Bronchial epithelial cell (primary cell): ENCODE results near the gene MKRN1. TPM values are rescaled to one million over a fixed set of nuclear protein-coding genes. Genes with fewer than 3 reads are reported as not detected.
"Not testable (repeated sequence)": the region's sequence is repeated elsewhere in the genome, so short reads cannot be mapped to it uniquely, and the experiment has no call there.

Source experiments
- DNase-seq: peaks from one replicate; pipeline ENCODE4 v3.0.0-alpha.2; 2010; ENCODE audit warnings: low read depth
- FAIRE-seq: peaks from 2 replicates; lab custom pipeline; 2011; peaks lifted over from hg19 to GRCh38; lab: Jason Lieb, UNC
- H3K27me3 ChIP-seq: 2 replicates; pipeline ENCODE4 v1.5.1; 2011; ENCODE audit warnings: low read length; ENCODE audit not compliant: control insufficient read depth, insufficient read depth
- H3K36me3 ChIP-seq: 2 replicates; pipeline ENCODE4 v1.5.1; 2011; ENCODE audit warnings: low read length; ENCODE audit not compliant: control insufficient read depth, insufficient read depth
- H3K4me3 ChIP-seq: 2 replicates; pipeline ENCODE4 v1.5.1; 2011; ENCODE audit warnings: mild to moderate bottlenecking, low read depth, low read length, control low read depth
- total RNA-seq: library from RNA; depleted of rRNA; stranded (reverse); fragments of >200 nt; gene quantifications from 2 replicates; pipeline ENCODE4 v1.2.1, GENCODE V29; 2014
- TF ChIP-seq, protein P1 (sequence below): IDR thresholded peaks from 2 replicates; pipeline ENCODE4 v1.5.1; 2011; ENCODE audit warnings: mild to moderate bottlenecking, moderate library complexity, low read length, control low read depth, inconsistent platforms; ENCODE audit not compliant: insufficient read depth, severe bottlenecking

The MKRN1 gene
- total RNA-seq, 1 donor from 2014 or later: 99.5 TPM

DNA sequence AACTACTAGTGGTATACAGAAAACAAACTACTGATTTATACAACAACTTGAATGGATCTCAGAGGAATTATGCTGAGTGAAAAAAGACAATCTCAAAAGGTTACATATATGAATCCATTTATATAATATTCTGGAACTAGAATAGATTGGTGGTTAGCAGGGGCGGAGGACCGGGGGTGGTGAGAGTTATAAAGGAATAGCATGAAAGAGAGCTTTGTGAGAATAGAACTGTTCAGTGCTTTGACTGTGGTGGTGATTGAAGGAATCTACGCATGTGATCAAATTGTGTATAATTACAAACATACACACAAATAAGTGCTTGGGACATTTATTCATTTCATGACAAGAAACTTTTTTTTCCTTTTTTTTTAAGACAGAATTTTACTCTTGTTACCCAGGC, 55.8 kb downstream of the MKRN1 start:
- Histone ChIP-seq H3K4me3 (no peak overlapping the region), H3K36me3 (no peaks in the 10 kb centered on the region), H3K27me3 (no peaks in the 10 kb centered on the region)
- TF ChIP-seq, protein P1, sequence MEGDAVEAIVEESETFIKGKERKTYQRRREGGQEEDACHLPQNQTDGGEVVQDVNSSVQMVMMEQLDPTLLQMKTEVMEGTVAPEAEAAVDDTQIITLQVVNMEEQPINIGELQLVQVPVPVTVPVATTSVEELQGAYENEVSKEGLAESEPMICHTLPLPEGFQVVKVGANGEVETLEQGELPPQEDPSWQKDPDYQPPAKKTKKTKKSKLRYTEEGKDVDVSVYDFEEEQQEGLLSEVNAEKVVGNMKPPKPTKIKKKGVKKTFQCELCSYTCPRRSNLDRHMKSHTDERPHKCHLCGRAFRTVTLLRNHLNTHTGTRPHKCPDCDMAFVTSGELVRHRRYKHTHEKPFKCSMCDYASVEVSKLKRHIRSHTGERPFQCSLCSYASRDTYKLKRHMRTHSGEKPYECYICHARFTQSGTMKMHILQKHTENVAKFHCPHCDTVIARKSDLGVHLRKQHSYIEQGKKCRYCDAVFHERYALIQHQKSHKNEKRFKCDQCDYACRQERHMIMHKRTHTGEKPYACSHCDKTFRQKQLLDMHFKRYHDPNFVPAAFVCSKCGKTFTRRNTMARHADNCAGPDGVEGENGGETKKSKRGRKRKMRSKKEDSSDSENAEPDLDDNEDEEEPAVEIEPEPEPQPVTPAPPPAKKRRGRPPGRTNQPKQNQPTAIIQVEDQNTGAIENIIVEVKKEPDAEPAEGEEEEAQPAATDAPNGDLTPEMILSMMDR: no peak
- DNase-seq (no peak), FAIRE-seq (no peak)

DNA sequence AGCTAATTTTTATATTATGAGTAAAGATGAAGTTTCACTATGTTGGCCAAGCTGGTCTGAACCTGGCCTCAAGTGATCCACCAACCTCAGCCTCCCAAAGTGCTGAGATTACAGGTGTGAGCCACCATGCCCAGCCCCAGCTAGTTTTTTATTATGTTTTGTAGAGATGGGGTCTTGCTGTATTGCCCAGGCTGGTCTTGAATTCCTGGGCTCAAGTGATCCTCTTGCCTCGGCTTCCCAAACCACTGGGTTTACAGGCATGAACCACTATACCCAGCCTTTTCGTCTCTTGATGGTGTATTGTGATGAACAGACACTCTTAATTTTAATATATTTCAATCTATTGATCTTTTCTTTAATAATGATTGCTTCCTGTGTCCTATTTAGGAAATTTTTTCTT, 57.8 kb downstream of the MKRN1 start:
- TF ChIP-seq, protein P1: no peak
- no peaks in the 10 kb centered on the region for H3K36me3 ChIP-seq

DNA sequence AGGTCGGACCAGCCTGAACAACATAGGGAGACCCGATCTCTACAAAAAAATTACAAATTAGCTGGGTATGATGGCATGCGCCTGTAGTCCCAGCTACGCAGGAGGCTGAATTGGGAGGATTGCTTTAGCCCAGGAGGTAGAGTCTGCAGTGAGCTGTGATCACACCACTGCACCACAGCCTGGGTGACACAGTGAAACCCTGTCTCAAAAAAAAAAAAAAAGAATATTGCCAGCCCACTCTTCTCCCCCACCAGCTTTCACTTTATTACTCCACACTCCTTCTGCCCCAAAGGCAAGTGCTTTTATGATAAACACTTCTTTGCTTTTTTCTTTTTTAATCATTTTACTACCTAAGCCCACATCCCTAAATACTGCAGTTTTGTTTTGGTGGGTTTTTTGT, 60.7 kb downstream of the MKRN1 start:
- TF ChIP-seq, protein P1: no peak
- H3K4me3 ChIP-seq: no peak overlapping the region
- no peaks in the 10 kb centered on the region for H3K27me3 ChIP-seq
- FAIRE-seq (no peak), DNase-seq (no peak)
- no peaks in the 10 kb centered on the region for H3K36me3 ChIP-seq

More for the DNA sequence above, 57.8 kb downstream of the MKRN1 start:
- no peak for DNase-seq
- Histone ChIP-seq H3K4me3 (no peak overlapping the region), H3K27me3 (no peaks in the 10 kb centered on the region)
- FAIRE-seq: no peak

DNA sequence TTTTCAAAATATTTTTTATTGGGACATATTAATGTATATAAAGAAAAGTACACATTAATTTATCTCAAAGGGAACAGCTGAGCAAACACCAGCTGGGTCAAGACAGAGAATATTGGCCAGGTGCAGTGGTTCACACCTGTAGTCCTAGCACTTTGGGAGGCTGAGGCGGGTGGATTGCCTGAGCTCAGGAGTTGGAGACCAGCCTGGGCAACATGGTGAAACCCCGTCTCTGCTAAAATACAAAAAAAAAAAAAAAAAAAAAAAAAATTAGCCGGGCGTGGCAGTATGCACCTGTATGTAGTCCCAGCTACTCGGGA, 61.2 kb downstream of the MKRN1 start:
- not testable (repeated sequence) for FAIRE-seq, DNase-seq, H3K27me3 ChIP-seq, H3K4me3 ChIP-seq, H3K36me3 ChIP-seq

DNA sequence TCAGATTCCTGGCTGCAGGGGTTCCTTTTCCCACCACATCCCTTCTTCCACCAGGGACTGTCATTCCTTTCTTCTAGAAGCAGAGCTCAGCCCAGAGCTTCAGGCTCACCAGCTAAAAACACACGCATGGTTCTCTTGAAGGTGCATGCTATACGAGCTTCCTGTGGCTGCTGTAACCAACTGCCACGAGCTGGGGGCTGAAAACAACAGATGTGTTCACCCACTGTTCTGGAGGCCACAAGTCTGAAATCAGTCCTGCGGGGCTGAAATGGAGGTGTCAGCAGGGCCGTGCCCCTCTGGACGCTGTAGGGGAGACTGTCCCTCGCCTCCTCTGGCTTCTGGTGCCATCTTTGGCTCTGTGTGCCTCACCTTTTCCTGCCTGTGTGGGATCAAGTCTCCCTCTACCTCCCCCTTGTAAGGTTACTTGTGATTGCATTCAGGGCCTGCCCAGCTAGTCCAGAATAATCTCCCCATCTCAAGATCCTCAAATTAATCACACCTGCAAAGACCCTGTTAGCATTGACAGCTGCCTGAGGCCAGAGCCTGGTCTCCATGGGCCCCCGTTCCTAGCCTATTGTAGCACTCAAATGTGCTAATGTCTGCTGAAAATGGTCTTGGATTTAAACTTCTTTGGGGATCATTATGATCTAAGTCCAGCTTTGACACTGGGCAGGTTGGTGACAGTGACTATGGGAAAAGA, 61.7 kb downstream of the MKRN1 start:
- Histone ChIP-seq H3K27me3 (no peaks in the 10 kb centered on the region), H3K36me3 (no peaks in the 10 kb centered on the region), H3K4me3 (no peak overlapping the region)
- TF ChIP-seq, protein P1: no peak
- DNase-seq (no peak), FAIRE-seq (no peak)

DNA sequence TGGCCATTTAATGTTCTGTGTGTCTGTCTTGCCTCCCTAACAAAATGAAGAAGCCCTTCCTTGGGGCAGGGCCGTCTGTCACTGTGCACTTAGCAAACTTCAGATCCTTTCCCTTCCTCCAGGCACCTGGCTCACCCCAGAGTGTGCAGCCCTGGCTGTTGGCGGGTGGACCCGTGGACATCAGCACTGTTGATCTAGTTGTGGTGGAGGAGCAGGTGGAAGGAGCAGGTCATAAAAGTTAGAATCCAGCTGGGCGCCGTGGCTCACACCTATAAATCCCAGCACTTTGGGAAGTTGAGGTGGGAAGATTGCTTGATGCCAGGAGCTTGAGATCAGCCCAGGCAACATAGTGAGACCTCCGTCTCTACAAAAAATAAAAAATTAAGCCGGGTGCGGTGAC, 62.7 kb downstream of the MKRN1 start:
- H3K27me3 ChIP-seq: no peaks in the 10 kb centered on the region
- no peak for FAIRE-seq
- no peak for DNase-seq
- no peak overlapping the region for H3K4me3 ChIP-seq
- no peaks in the 10 kb centered on the region for H3K36me3 ChIP-seq
- TF ChIP-seq, protein P1: no peak

DNA sequence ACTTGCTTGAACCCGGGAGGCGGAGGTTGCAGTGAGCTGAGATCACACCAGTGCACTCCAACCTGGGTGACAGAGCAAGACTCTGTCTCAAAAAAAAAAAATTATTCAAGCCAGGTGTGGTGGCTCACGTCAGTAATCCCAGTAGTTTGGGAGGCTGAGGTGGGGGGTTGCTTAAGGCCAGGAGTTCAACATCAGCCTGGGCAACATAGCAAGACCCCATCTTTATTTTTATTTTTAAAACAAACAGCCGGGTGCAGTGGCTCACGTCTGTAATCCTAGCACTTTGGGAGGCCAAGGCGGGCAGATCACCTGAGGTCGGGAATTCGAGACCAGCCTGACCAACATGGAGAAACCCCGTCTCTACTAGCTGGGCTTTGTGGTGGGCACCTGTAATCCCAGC, 63.5 kb downstream of the MKRN1 start:
- H3K4me3 ChIP-seq, H3K36me3 ChIP-seq, DNase-seq, FAIRE-seq, H3K27me3 ChIP-seq: not testable (repeated sequence)
